Trophoblast cell (in vitro differentiated cells and primary cell): ENCODE measurements around the gene PNMA8C.

Experiments used
- DNase-seq, 2 donors: peaks; one replicate each; pipeline ENCODE4 v3.0.0-alpha.2; 2016
- H2AFZ ChIP-seq: 2 replicates; pipeline ENCODE4 v1.6.1; 2013; ENCODE audit warnings: low read length, moderate library complexity, mild to moderate bottlenecking; ENCODE audit not compliant: insufficient read depth, poor library complexity
- H2AK5ac ChIP-seq: 2 replicates; pipeline ENCODE4 v1.6.1; 2013; ENCODE audit warnings: mild to moderate bottlenecking, low read length
- H2BK120ac ChIP-seq: 2 replicates; pipeline ENCODE4 v1.6.1; 2013; ENCODE audit warnings: low read length, mild to moderate bottlenecking, moderate library complexity; ENCODE audit not compliant: insufficient read depth, poor library complexity
- H2BK12ac ChIP-seq: 2 replicates; pipeline ENCODE4 v1.6.1; 2013; ENCODE audit warnings: mild to moderate bottlenecking, low read length, moderate library complexity
- H2BK5ac ChIP-seq: 2 replicates; pipeline ENCODE4 v1.6.1; 2013; ENCODE audit warnings: low read length, low read depth, moderate library complexity, mild to moderate bottlenecking; ENCODE audit not compliant: poor library complexity
- H3K14ac ChIP-seq: 2 replicates; pipeline ENCODE4 v1.6.1; 2013; ENCODE audit warnings: mild to moderate bottlenecking, low read length
- H3K18ac ChIP-seq: 2 replicates; pipeline ENCODE4 v1.6.1; 2013; ENCODE audit warnings: mild to moderate bottlenecking, low read length
- H3K23ac ChIP-seq: 2 replicates; pipeline ENCODE4 v1.6.1; 2013; ENCODE audit warnings: low read length
- H3K27ac ChIP-seq: 2 replicates; pipeline ENCODE4 v1.5.1; 2013; ENCODE audit warnings: low read depth, mild to moderate bottlenecking, inconsistent platforms, low read length, moderate library complexity
- H3K27me3 ChIP-seq: 2 replicates; pipeline ENCODE4 v1.6.1; 2013; ENCODE audit warnings: inconsistent platforms, mild to moderate bottlenecking, low read length, moderate library complexity; ENCODE audit not compliant: insufficient read depth
- H3K36me3 ChIP-seq, 2 experiments: 1 replicate in 1 of 2; 2 replicates in 1 of 2; pipeline ENCODE4 v1.6.1; 2013; ENCODE audit warnings: low read length in 2 of 2, mild to moderate bottlenecking in 2 of 2, moderate library complexity in 1 of 2; ENCODE audit not compliant: insufficient read depth in 2 of 2, control insufficient read depth in 1 of 2
- H3K4ac ChIP-seq: 2 replicates; pipeline ENCODE4 v1.6.1; 2013; ENCODE audit warnings: low read depth, mild to moderate bottlenecking, low read length, moderate library complexity
- H3K4me1 ChIP-seq, 2 experiments: 1 replicate in 1 of 2; 2 replicates in 1 of 2; pipeline ENCODE4 v1.6.1; 2013; ENCODE audit warnings: low read length in 2 of 2, mild to moderate bottlenecking in 2 of 2, moderate library complexity in 1 of 2; ENCODE audit not compliant: insufficient read depth in 2 of 2, control insufficient read depth in 1 of 2
- H3K4me2 ChIP-seq: 2 replicates; pipeline ENCODE4 v1.6.1; 2013; ENCODE audit warnings: inconsistent platforms, mild to moderate bottlenecking, low read length, moderate library complexity
- H3K4me3 ChIP-seq: 2 replicates; pipeline ENCODE4 v1.5.1; 2013; ENCODE audit warnings: mild to moderate bottlenecking, low read depth, low read length, inconsistent platforms
- H3K79me1 ChIP-seq: one replicate; pipeline ENCODE4 v1.6.1; 2013; ENCODE audit warnings: low read length
- H3K79me2 ChIP-seq: 2 replicates; pipeline ENCODE4 v1.6.1; 2013; ENCODE audit warnings: low read length, mild to moderate bottlenecking; ENCODE audit not compliant: control insufficient read depth, insufficient read depth, poor library complexity
- H3K9ac ChIP-seq: 2 replicates; pipeline ENCODE4 v1.6.1; 2013; ENCODE audit warnings: mild to moderate bottlenecking, low read length
- H3K9me3 ChIP-seq: 2 replicates; pipeline ENCODE4 v1.6.1; 2013; ENCODE audit warnings: low read depth, mild to moderate bottlenecking, control low read depth, inconsistent platforms, low read length; ENCODE audit not compliant: insufficient read depth
- H4K12ac ChIP-seq: 2 replicates; pipeline ENCODE4 v1.6.1; 2013; ENCODE audit warnings: low read depth, mild to moderate bottlenecking, low read length, moderate library complexity
- H4K8ac ChIP-seq: 2 replicates; pipeline ENCODE4 v1.6.1; 2013; ENCODE audit warnings: low read depth, mild to moderate bottlenecking, low read length, moderate library complexity
- H4K91ac ChIP-seq: one replicate; pipeline ENCODE4 v1.6.1; 2013; ENCODE audit warnings: low read depth, mild to moderate bottlenecking, low read length, moderate library complexity
- WGBS: extraction: QIAGEN DNeasy Blood & Tissue Kit; methylation state at CpG from one replicate; pipeline ENCODE4 v1.1.7; 2013; ENCODE audit warnings: missing lambda C conversion rate; ENCODE audit not compliant: insufficient read length, insufficient coverage; ENCODE audit errors: extremely low coverage; 5-methylcytosine and 5-hydroxymethylcytosine counted together

PNMA8C gene

GRCh38 chr19:46385636-46386035, 43.1 kb downstream of the PNMA8C start:
- H3K79me2 ChIP-seq = no peaks in the 10 kb centered on the region
- no peak overlapping the region for H4K8ac ChIP-seq
- H4K91ac ChIP-seq = no peak overlapping the region
- H3K18ac ChIP-seq = no peak overlapping the region
- no peak overlapping the region for H2AK5ac ChIP-seq
- no peak overlapping the region for H3K9ac ChIP-seq
- no peak overlapping the region for H3K4me2 ChIP-seq
- H3K36me3 ChIP-seq = peaks cover 65 to 73% of the 10 kb centered on the region in 2 experiments
- H3K27ac ChIP-seq = no peak overlapping the region
- peaks cover 7% of the 10 kb centered on the region for H3K9me3 ChIP-seq
- H3K4me1 ChIP-seq = no peaks in the 10 kb centered on the region
- H2BK120ac ChIP-seq = no peak overlapping the region
- no peak for DNase-seq
- no peak overlapping the region for H4K12ac ChIP-seq
- no peak overlapping the region for H2BK12ac ChIP-seq
- no peak overlapping the region for H2AFZ ChIP-seq
- H3K4ac ChIP-seq = no peak overlapping the region
- no peak overlapping the region for H3K23ac ChIP-seq
- no peak overlapping the region for H3K4me3 ChIP-seq
- WGBS = no CpG with 5 or more reads among the region's 11 CpGs
- H3K27me3 ChIP-seq = no peaks in the 10 kb centered on the region
- H3K79me1 ChIP-seq = no peaks in the 10 kb centered on the region
- no peak overlapping the region for H3K14ac ChIP-seq
- H2BK5ac ChIP-seq = no peak overlapping the region

- Histone ChIP-seq H2BK12ac (no peak overlapping the region), H2BK5ac (no peak overlapping the region), H3K4me1 (no peaks in the 10 kb centered on the region), H4K8ac (no peak overlapping the region), H2AFZ (no peak overlapping the region), H3K9me3 (peaks cover under 1% of the 10 kb centered on the region), H3K18ac (no peak overlapping the region), H3K79me1 (no peaks in the 10 kb centered on the region), H2AK5ac (no peak overlapping the region), H3K4me3 (no peak overlapping the region), H2BK120ac (no peak overlapping the region), H3K4ac (no peak overlapping the region), H3K36me3 (peaks cover 54 to 65% of the 10 kb centered on the region in 2 experiments), H3K79me2 (no peaks in the 10 kb centered on the region), H3K4me2 (no peak overlapping the region), H3K27ac (no peak overlapping the region), H4K12ac (no peak overlapping the region), H4K91ac (no peak overlapping the region), H3K27me3 (no peaks in the 10 kb centered on the region), H3K14ac (no peak overlapping the region), H3K9ac (no peak overlapping the region), H3K23ac (no peak overlapping the region)
- WGBS = no CpG with 5 or more reads among the region's 11 CpGs
- DNase-seq = no peak
Measured at GRCh38 chr19:46384396-46384795, 44.3 kb downstream of the PNMA8C start.

GRCh38 chr19:46383846-46384245, 44.9 kb downstream of the PNMA8C start:
- WGBS = no CpG with 5 or more reads among the region's 7 CpGs
- no peak overlapping the region for H2BK12ac ChIP-seq
- H3K36me3 ChIP-seq = peaks cover 48 to 62% of the 10 kb centered on the region in 2 experiments

GRCh38 chr19:46383171-46383815, 45.4 kb downstream of the PNMA8C start:
- no peak overlapping the region for H3K23ac ChIP-seq
- no peak overlapping the region for H4K8ac ChIP-seq
- no peak overlapping the region for H3K27ac ChIP-seq
- no peak overlapping the region for H2BK12ac ChIP-seq
- no peaks in the 10 kb centered on the region for H3K9me3 ChIP-seq
- no peaks in the 10 kb centered on the region for H3K79me2 ChIP-seq
- no CpG with 5 or more reads among the region's 23 CpGs for WGBS
- no peaks in the 10 kb centered on the region for H3K27me3 ChIP-seq
- no peak overlapping the region for H2AK5ac ChIP-seq
- H4K12ac ChIP-seq = no peak overlapping the region
- no peak overlapping the region for H2BK120ac ChIP-seq
- no peaks in the 10 kb centered on the region for H3K4me1 ChIP-seq
- no peak for DNase-seq
- no peak overlapping the region for H2BK5ac ChIP-seq
- H3K79me1 ChIP-seq = no peaks in the 10 kb centered on the region
- H2AFZ ChIP-seq = no peak overlapping the region
- no peak overlapping the region for H3K4ac ChIP-seq
- no peak overlapping the region for H3K18ac ChIP-seq
- no peak overlapping the region for H4K91ac ChIP-seq
- H3K4me3 ChIP-seq = no peak overlapping the region
- peaks cover 43 to 58% of the 10 kb centered on the region in 2 experiments for H3K36me3 ChIP-seq
- no peak overlapping the region for H3K9ac ChIP-seq
- H3K14ac ChIP-seq = no peak overlapping the region
- no peak overlapping the region for H3K4me2 ChIP-seq

More at GRCh38 chr19:46383846-46384245, 44.9 kb downstream of the PNMA8C start:
- Histone ChIP-seq H3K27ac (no peak overlapping the region), H3K79me1 (no peaks in the 10 kb centered on the region), H3K14ac (no peak overlapping the region), H3K23ac (no peak overlapping the region), H3K18ac (no peak overlapping the region), H3K4me3 (no peak overlapping the region), H2AFZ (no peak overlapping the region), H3K4me1 (no peaks in the 10 kb centered on the region), H3K79me2 (no peaks in the 10 kb centered on the region), H4K12ac (no peak overlapping the region), H4K8ac (no peak overlapping the region), H2BK5ac (no peak overlapping the region), H4K91ac (no peak overlapping the region), H2AK5ac (no peak overlapping the region), H3K9ac (no peak overlapping the region), H3K4me2 (no peak overlapping the region), H3K4ac (no peak overlapping the region), H2BK120ac (no peak overlapping the region), H3K9me3 (no peaks in the 10 kb centered on the region), H3K27me3 (no peaks in the 10 kb centered on the region)
- no peak for DNase-seq
